HK-2 (cell line): Measurements from ENCODE around the gene PAQR6.

Experiments used
- DNase-seq: peaks from one replicate; pipeline ENCODE4 v3.0.0-alpha.2; 2018; ENCODE audit not compliant: unreplicated experiment

The PAQR6 gene

DNA sequence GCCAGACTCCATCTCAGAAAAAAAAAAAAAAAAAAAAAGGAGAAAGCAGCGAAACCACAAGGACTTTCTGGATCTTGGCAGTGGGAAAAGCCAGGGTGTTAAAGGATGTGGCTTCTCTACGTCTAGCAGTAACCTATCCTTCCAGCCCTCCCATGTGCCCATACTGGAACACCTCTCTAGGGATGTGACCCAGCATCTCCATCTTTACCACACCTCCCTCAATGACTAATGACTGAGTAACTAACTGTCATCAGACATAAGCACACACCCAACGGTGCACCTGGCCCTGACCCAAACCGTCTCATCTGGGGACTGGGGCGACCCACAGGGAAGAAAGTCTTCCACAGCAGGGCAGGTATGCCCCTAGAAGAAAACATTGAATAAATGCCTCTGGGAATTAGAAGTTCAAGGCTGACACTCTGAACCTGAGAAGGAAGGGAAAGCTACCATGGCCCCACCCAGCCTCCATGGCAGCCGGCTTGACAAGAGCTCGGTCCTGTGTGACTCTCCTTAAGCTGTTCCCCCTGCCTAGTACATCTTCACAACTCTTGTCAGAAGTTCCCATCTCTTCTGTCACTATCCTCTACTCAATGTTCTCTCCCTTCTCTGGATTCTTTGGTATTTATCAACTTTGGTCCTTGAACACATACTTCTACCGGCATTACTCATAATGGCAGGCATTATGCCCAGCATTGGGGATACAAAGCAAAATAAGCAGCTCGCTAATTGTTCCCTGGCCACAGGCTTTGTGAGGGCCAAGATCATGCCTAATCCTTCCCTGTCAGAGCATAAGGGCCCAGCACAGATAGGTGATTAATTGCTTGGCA, 14.8 kb upstream of the PAQR6 start:
- no peak for DNase-seq

DNA sequence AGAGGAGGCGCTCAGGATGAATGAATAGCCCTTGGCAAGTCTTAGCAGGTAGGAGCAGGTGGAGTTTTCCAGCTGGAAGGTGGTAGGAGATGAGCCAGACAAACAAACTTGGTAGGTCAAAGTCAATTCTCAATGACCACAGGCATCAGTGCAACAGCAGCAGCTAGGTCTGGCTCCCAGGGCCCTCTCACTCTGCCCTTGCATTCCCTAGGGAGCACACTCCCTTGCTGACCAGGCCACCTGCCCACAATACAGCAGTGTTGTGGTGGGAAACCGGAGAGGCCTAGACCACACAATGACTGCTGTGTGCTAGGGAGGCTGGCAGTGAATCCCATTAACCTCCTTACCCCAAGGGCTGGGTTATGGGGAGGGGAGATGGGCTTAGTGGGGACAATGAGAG, 13.0 kb upstream of the PAQR6 start:
- no peak for DNase-seq

DNA sequence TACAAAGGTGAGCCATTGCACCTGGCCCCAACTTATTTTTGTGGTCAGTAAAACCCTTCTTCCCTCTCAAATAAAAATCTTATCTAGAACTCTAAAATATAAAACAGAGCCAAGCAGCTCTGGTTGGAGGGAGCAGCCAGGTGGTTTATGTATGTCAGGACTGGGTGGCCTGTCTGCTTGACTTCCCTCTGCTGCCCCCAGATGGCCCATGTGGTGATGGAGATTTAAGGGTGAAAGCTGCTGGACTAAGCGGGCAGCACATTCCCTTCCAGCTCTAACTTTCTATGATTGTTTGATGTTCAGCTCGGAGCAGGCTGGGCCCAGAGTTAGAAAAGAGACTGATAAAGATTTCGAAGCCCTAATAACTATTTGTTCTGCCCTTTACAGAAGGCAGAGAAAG, 11.9 kb upstream of the PAQR6 start:
- no peak for DNase-seq

DNA sequence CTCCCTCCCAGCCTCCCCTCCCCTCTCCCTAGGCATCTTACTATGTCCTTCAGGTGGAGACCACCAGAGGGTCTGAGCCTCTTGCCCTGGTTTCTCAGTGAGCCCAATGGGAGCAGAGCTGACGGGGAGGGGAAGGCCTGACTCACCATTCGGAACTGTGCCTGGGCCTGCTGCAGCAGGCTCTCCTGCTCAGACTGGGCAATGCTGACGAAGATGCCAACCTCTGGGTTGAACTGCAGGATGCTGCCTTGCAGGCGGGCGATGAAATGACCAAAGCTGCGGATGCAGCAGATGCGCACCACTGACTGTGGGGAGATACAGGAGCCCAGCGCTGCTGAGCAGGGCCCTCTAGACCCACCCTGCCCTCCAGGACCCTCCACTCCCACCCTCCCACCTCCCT, 11.0 kb upstream of the PAQR6 start:
- no peak for DNase-seq

DNA sequence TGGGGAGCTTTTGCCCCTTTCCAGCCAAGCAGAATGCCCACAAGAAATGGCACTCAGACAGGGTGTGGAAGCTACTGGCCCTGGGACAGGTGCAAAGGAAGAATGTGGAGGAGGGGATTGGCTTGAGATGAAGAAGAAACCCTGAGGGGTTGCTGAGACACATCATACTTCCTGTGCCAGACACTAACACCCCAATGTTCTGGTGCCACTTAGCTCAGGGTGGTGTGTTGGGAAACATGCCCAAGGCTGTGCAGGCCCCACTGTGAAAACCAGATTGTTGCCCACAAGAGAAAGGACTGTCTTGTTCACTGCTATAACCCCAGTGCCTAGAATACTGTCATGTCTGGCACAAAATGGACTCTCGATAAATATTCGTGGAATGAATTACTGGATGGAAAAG, 9.9 kb upstream of the PAQR6 start:
- no peak for DNase-seq

DNA sequence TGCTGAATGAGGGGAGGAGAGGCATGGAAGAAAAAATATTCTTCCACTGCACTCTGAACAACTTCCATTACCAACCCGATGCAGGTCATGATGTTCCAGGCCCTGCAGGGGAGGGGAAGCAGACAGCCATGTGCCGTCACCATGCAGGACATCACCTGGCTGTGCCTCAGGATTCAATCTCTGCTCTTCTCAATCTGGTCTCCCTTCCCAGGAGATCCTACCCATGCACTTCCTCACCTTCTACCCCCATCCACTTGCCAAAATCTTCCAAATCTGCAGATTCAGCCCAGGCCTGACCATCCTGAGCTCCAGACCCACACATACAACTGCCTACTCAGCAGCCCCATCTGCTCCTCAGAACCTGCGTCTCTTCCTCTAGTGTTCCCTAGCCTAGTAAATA, 5.8 kb upstream of the PAQR6 start:
- DNase-seq, result no peak

DNA sequence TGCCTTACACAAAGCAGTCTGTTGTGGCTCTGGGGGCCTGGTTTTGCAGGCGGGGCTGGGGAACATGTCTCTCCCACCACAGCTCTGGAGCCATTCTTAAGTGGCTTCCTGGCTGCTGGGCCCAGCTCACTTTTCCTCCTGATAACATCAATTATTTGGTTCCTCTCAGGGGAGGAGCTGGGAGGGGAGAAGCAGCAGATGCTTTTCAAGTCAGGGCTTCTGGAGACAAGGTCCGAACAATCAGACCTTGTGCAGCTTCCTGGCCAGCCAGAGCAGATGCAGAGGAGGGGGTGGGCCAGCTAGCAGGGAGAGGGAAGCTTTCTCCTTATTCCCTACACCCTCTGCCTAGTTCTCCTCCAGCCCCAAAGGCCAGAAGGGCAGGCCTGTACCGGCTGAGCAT, 3.7 kb upstream of the PAQR6 start:
- DNase-seq, result no peak

DNA sequence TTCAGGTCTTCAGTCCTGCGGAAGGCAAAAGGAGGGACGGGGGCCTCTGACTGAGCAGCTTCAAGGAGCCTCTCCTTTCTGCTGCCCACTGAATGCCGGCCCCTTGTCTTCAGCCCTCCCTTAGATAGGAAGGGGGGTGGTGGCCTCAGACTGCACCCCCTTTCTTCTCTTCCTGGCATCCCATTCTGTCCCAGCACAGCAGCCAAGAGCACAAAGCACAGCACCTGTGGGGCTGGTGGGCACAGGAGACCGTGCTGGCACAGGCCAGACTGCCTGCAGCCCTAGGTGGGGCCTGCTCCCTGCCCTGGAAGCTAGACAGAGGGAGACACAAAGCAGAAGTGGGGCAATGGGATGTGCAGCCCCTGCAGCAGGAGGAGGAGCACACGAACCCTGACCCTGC, 1.7 kb upstream of the PAQR6 start:
- no peak for DNase-seq

DNA sequence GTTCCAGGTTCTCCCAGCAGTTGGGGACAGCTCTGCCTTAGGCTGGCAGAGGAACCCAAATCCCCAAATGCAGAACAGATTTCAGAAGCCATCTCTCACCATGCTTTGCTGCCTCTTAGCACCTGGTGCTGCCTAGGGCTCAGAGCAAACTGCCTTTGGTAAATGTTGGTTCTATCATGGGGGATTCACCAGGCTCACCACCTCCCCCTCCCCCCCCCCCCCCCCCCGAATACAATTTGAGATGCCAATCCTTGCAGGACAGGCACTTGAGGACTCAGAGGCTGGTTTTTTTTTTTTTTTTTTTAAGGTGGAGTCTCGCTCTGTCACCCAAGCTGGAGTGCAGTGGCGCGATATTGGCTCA, 447 bp upstream of the PAQR6 start:
- DNase-seq, result no peak

DNA sequence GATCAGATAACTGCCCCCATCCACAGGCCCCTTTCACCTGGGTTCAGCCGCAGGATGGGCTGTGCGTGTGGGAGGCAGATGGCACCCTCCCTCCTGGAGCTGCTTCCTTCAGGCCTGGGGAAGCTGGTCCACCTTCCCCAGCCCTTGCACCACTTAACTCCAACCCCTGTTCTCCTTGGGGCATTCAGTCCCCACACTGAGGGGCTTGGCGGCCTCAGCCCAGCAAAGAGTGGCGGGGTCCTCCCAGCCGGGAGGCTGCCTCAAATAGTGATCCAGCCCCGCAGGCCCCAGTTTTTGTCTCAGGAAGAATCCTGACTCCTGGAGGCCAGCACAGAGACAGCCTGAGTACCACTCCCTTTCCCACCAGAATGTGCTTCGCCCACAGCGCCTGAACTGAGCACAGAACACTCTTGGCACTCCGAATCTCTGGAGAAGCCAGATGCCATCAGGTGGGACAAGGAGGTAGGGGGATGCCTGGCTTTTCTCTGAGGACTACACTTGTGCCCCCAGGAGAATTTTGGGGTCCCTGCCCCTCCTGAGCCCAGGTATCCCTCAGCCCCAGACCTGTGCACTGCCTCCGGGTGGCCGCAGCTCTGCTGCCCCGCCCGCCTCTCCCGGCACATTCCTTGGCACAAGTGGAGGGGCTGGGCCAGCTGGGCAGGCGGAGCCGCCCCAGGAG, 936 bp downstream of the PAQR6 start:
- DNase-seq, result no peak

DNA sequence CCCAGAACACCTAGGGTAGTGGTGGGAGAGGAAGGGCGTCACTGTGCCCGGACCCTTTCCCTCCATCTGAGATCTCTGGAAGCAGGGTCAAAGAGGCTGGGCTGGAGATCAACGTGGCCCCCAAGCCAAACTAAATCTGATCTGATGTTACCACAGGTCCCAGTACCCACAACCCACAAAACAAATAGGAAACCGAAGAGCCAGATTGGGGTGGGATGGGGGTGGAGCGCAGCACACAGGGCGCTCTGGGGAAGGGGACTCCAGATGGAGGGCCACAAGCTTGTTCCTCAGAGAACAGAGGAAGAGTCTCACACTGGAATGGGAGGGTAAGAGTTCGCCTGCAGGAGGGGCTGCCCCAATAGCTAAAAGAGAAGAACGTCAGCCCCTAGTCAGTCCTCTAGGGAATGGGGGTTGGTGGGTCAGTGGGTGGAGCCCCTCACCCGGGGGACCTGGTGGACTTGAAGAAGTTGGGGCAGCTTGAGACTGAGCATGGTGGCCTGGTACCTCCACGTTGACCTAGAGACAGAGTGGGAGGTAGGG, 1.5 kb downstream of the PAQR6 start:
- DNase-seq, result no peak

DNA sequence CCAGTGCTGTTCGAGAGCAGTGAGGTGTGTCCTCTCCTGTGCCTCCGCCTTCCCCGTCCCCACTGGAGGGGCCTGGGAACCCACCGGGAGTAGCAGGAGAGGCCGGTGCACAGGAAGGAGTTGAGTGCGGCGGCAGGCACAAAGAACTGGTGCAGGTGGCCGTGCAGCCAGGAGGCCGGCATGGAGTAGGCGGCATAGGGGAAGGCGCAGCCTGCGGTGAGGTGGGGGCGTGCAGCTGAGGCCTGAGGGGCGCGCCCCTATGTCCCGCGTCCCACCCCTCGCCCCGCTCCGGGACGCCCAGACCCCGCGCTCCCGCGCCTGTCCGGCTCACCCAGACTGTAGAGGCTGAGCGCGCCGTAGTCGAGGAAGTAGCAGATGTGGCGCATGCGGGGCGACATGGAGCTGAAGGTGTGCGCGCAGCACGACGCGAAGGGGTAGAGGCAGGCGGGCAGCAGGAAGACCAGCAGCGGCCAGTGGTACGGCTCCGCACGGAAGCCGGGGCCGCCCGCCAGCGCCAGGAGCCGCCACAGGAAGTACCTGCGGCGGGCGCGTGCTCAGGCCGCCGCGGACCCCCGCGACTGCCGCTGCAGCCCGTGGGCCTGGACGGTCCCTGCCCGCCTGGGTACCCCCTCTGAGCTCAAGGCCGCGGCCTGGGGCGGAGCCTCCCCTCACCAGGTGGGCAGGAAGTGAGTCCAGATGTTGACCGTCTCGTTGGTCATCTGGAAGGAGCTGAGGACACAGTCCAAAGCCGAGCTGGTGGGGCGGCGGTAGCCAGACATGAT, 2.2 kb downstream of the PAQR6 start:
- DNase-seq, result no peak

DNA sequence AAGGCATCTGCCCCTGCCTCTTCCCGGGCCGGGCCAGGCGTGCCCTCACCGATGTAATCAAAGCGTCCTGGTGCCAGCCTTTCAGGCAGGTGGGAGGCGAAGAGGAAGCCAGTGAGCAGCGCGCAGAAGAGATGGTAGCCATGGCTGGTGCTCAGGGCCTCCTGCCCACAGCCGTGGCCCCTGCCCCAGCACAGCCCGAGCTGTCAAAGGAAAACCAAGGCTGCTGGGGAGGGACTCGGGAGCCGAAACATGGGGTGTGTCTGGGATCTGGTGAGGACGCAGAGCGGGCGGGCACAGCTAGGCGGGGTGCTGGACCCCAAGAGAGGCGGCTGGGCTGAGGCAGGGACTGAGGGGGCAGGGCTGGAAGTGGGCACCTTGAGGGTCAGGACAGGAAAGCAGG, 3.1 kb downstream of the PAQR6 start:
- no peak for DNase-seq

DNA sequence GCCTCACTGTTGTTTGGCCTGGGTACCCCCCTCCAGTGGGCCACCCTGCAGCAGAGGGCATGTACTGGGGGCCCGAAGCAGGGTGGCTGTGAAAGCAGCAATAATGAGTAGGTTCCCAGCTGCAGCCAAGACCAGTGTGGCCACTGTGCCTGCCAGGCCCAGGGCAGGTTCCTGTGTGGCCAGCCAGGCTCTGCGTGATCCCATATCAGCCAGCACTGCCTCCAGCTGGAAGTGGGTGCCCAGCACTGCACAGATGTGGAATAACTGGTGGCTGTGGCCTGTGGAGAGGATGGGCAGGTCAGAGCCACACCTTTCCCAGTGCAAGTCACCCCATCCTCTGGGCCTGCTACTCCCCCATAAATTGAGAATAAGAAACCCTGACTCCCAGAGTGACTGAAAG, 3.7 kb downstream of the PAQR6 start:
- DNase-seq, result no peak

DNA sequence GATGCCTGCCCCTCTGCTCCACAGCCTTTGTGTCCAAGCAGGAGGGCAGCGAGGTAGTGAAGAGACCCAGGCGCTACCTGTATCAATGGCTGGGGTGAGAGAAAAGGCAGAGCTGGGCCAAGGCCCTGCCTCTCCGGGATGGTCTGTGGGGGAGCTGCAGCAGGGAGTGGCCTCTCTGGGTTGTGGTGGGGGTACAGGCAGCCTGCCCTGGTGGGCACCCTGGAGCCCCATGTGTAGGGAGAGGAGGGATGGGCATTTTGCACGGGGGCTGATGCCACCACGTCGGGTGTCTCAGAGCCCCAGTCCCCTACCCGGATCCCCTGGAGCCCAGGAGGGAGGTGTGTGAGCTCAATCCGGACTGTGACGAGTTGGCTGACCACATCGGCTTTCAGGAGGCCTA, 5.1 kb downstream of the PAQR6 start:
- DNase-seq, result no peak

DNA sequence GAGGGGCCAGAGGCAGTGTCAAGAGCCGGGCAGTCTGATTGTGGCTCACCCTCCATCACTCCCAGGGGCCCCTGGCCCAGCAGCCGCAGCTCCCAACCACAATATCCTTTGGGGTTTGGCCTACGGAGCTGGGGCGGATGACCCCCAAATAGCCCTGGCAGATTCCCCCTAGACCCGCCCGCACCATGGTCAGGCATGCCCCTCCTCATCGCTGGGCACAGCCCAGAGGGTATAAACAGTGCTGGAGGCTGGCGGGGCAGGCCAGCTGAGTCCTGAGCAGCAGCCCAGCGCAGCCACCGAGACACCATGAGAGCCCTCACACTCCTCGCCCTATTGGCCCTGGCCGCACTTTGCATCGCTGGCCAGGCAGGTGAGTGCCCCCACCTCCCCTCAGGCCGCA, 5.9 kb downstream of the PAQR6 start, which contains the start of gene BGLAP:
Gene BGLAP (plus strand): TSS at position 259 of the 400 bp plus-strand sequence. CDS start 48 bp downstream, at position 307.
- no peak for DNase-seq

DNA sequence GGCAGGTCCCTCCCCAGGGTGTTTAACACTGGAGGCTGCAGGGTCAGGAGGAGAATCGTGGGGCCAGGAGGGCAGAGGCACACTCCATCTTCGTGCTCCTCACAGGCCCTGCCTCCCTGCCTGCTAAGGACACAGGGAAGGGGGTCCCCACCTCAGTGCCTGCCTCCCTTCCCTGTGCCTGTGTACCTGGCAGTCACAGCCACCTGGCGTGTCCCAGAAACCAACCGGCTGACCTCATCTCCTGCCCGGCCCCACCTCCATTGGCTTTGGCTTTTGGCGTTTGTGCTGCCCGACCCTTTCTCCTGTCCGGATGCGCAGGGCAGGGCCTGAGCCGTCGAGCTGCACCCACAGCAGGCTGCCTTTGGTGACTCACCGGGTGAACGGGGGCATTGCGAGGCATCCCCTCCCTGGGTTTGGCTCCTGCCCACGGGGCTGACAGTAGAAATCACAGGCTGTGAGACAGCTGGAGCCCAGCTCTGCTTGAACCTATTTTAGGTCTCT, 6.5 kb downstream of the PAQR6 start:
- DNase-seq, result peak; percentile 64

DNA sequence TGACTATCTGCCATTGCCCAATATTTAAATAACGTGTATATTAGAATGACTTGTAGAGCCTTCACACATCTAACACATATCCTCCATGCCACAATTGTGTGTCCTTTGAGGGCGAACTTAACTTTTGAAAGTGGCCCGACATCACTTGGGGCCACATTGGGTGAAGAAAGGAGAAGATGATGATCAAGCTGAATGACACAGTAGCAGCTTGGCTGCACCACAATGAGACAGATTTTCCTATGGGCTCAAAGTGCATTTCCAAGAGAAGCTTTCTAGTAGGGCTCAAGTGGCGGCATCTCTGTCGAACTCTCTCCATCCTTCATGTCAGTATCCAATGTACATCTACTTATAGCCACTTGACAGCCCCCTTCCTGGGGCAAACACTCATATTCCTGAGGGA, 9.6 kb downstream of the PAQR6 start:
- DNase-seq, result no peak

DNA sequence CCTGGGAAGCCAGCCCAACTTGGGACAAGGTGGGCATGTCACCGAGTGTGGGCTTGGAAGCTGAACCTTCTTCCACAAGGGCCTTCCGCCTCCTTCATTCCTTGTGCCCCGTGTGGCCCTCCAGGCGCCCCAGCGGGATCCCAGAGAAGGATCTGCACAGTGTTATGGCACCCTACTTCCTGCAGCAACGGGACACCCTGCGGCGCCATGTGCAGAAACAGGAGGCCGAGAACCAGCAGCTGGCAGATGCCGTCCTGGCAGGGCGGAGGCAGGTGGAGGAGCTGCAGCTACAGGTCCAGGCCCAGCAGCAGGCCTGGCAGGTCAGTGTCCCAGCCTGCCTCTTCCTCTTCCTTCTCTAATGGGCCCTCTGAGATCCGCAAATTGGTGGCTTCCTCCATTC, 11.7 kb downstream of the PAQR6 start:
- DNase-seq, result no peak

DNA sequence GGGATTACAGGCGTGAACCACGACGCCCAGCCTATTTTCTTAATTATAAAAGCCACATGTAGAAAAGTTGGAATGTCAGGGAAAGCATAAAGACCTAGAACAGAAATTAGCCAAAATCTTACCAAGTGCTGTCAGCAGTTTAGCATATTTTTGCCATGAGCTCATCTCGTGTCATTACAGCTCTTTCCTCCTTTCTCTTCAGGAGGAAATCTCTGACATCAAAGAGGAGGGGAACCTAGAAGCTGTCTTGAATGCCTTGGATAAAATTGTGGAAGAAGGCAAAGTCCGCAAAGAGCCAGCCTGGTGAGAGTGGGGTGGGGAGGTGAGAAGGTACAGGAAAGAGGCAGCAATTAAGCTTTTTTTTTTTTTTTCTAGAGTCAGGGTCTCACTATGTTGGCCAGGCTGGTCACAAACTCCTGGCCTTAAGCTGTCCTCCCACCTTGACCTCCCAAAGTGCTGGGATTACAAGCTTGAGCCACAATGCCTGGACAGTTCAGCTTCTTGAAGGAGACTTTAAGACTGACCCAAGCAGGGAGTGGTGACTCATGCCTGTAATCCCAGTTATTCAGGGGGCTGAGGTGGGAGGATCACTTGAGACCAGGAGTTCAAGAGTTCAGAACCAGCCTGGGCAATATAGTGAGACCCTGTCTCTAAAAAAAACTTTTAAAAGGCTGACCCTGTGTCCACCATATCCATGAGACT, 14.3 kb downstream of the PAQR6 start:
- DNase-seq, result no peak

DNA sequence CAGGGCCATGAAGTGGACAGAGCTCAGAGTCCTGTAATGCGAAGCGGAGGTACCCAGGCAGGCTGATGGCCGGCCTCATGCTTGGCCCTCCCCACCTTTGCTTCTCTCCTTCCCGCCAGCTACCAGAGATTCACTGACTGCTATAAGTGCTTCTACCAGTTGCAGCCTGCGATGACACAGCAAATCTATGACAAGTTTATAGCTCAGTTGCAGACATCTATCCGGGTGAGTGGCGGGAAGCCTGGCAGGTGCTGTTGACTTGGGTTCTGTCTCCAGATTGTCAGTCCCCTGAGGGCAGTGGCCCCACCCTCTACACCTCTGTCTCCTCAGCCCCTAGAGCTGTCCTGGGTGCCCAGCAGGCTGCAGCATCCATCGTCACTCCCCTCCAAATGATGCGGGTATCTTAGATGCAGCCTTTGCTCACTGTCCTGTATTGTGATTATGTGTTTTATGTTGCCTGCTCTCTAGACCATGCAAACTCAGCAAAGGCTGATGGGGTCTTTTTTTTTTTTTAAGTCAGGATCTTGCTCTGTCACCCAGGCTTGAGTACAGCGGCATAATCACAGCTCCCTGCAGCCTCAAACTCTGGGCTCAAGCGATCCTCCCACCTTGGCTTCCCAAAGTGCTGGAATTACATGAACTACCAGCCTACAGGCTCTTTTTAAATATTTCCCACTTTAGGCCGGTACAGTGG, 15.5 kb downstream of the PAQR6 start:
- DNase-seq, result no peak
